HG03066 (cell line): ENCODE measurements around the gene FGD1.
"Not testable (repeated sequence)": the region's sequence is repeated elsewhere in the genome, so short reads cannot be mapped to it uniquely, and the experiment has no call there.

Experiments
- ATAC-seq: cut with Tn5 transposase; IDR thresholded peaks from one replicate; pipeline ENCODE4 v1.9.1; 2021; ENCODE audit warnings: low read depth; ENCODE audit not compliant: unreplicated experiment

FGD1 gene

DNA sequence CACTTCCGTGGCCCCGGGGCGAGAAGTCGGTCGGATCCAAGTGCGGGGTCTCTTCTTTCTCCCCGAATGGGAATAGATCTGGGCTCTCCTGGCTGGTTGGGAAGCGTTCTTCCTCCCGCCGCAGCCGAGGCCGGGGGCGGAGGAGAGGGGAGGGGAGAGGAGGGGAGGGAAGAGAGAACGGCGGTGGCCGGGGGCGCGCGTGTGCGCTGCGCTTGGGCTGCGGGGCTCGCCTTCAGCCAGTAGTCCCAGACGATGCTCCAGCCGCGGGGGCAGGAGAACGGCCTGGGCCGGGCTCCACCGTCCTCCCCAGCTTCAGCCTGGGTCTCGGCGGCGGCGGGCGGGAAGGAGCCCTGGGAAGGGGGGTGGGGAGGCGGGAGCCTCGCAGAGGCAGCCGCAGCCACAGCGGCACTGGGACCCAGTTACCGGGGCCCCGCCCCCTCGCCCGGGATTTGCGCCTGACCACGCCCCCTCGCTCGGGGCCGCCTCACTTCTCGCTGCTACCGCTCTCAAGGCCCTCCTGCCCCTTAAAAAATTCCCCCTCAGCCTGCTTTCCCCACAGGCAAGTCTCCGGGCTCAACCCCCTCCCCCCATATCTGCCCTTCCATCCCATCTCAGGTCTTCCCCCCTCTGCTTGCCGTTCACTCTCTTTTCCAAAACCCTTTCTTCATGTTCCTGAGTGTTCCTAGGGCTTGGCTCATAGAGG is at the start of gene FGD1:
TSS of gene FGD1 (minus strand) at position 421 of the 703 bp plus-strand sequence. CDS start 802 bp downstream, outside the sequence.
- no peak for ATAC-seq

DNA sequence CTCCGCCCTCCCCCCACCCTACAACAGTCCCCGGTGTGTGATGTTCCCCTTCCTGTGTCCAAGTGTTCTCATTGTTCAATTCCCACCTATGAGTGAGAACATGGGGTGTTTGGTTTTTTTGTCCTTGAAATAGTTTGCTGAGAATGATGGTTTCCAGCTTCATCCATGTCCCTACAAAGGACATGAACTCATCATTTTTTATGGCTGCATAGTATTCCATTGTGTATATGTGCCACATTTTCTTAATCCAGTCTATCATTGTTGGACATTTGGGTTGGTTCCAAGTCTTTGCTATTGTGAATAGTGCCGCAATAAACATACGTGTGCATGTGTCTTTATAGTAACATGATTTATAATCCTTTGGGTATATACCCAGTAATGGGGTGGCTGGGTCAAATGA is 46.2 kb upstream of the FGD1 start:
- ATAC-seq, result not testable (repeated sequence)

DNA sequence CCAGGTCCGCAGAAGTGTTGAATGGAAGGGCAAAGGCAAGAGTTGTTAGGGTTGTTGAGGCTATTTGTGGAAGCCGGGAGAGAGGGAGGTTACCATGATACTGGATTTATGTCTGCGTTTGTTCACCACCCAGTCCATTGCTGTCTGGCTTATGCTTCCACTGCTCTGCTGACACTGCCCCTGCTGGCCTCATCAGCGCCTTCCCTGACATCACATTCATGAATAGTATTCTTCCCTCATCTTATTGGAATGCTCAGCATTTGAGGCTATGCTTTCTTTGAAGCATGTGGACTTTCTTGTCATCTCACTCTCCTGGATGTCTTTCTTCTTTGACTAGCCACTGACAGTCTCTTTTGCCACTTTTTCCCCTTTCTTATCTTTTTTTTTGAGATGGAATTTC is 44.3 kb upstream of the FGD1 start:
- ATAC-seq, result no peak

DNA sequence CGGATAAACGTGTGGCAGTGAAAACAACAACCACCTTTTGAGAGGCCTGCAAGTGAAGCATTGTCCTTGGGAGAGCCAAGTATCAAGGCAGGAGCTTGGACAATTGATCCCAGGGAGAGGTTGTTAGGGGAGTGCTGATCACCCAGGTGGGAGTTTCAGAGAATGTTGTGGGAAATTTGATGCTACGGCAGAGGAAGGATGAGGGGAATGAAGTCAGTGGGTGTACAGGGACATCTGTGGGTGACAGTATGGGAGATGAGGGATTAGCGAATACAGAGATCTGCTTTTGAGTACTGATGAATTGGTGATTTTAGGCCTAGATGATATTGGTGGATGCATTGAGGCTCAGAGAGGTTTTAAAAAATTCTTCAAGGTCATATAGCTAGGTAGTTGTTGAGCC is 38.2 kb upstream of the FGD1 start:
- ATAC-seq, result no peak

DNA sequence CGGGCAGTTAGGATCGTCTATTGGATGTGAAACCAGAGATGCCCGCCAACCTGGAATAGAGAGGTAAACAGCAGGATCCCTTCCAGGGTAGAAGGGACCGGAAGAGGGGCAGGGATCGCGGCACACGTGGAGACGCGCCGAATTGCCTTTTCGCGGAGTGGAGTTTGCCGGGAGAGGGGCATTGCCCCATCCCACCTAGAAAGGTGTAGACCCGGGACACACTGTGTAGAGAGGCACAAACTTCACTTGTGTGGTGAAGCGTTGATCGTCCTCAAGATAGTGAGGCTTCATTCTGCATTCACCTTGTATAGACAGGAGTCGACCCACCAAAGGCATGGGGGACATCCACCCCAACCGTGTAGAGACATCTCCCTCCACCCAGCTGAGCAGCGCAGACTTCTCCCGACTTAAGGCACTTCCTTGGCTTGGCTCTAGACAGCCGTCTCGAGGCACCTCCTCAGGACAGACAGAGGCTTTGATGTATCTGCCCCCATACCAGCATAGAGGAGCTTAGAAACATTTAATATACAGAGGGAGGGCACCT is 34.4 kb upstream of the FGD1 start:
- peak; percentile 29 for ATAC-seq

DNA sequence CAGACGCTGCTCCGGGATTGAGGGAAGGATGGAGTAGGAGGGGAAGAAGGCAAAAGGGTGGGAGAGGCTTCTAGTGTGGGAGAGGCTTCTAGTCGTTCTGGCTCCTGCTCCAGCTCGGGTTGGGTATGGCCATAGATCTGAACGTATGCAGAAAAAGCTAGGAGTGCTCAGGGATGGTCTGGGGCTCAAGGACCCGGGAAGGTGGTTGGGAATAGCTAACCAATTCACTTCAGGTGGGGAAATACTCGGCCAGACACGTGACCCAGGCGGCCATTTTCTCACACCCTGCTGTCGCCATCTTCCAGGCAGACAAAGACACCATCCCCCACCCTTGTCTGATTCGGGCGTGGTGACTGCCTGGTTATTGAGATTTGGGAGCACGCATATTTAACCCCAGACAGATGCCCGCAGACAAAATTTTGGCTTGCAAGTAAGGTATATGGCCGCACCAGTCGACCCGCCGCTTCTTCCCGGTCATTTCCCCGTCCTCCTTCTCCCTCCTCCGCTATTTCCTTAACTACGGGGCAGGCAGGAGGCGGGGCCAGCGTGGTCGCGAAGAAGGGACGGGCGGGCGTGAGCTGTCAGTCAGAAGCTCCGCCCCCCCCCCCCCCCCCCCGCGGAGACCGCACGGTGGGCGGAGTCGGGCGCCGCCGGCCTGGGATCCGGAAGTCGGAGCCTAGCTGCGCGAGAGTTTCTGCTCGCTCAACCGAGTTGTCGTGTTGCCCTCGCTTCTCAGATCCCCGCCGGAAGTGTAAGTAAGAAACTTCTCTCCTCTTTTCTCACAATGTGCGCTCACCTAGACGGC is 33.7 kb upstream of the FGD1 start, which contains the start of gene GNL3L:
TSS of gene GNL3L (plus strand) at position 668 of the 805 bp plus-strand sequence. CDS start 2,348 bp downstream, outside the sequence.
- ATAC-seq, result peak; percentile 79

DNA sequence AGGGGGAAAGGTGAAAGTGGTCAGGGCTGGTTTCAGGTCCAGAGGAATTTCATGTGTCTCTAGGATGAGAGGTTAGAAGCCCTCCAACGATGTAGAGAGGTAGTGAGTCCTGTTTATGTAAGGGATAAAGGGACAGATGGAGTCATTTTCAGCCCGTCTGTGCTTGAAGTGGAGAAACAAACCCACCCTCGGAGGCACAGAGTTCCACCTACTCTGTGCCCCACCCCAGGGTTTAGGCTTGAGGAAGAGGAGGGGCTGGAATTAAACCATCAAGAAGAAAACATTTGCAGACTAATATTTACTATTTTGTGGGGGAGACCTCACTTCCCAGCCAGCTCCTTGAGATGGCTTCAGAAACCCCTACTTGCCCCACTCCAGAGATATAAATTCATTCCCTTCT is 33.1 kb upstream of the FGD1 start:
- no peak for ATAC-seq

DNA sequence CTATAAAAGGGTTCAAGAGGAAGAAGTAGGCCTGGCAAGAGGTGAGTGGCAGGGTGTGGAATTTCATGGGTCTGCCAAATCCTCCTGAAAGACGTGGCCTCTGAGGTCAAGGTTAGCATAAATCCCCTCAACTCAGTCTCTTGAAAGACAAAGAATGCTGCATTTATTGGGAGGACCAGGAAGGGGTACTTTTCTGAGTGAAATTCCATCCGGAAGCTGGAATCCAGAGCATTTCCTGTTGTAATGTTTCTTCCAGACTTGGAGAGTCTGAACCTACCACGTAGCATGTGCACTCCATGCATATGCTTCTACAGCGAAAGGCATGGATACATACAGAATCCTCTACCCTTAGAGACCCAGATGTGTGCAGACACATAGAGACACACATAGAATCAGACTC is 13.4 kb upstream of the FGD1 start:
- ATAC-seq, result no peak

DNA sequence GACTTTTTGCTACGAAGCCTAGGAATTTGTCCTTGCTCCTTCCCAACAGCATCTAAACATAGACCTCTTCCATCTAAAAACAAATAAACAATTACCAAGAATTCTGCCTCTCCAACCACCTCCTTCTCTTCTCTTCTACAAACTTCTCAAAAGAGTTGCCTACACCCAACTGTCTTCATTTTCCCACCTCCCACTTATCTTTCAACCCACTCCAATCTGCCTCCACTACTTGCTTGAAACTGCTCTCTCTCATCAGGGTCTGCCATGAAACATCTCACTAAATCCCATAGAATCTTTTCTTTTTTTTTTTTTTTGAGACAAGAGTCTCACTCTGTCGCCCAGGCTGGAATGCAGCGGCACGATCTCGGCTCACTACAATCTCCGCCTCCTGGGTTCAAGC is 902 bp upstream of the FGD1 start:
- ATAC-seq, result no peak

DNA sequence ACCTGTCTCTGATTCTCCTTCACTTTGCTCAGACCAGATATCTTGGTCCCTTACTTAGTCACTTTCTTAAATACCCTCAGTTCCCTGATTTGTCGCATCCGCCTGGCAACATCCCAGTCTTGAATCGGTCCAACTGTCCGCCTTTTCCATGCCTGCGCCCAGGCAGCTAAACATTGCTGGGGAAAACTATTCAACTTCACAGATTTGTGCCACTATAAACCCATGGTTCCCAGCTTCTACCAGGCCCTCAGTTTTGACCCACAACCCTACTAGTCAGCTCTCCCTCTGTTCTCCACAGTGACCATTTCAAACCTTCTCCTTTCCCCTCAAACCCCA is 451 bp upstream of the FGD1 start:
- ATAC-seq, result no peak

DNA sequence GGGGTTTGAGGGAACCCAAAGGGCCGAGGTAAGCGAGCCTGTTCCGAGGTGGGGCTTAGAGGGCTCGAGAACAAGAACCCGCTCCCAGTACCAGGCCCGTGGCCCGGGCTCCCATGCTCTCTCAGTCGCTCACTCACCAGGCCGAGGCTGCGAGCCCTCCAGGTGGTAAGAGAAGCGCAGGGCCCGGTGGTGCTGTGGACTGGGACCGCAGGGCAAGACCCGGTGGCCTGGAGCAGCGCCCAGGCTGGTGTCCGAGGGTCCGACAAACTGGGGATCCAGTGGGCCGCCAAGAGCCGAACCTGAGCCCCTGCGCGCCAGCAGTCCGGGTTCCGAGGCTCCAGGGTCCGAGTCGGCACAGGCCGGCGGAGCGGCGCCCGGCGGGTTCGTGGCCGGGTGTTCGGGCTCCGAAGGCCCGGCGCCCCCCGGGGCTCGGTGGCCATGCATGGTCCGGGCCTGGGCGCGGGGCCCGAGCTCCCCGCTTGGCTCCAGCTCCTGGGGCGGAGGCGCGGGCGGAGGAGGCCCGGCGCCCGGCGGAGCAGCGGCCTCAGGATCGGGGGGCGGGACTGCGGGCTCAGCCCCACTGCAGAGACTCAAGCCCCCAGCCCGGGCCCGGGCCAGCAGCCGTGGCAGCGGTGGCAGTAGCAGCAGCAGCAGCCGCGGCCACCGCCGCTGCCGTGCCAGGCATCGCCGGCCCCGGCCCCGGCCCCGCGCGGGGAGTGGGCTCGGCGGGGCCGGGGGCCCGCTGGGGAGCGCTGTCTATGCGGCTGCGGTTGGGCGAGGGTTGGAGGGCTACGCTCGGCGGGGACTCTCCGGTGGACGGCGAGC is 833 bp downstream of the FGD1 start:
- ATAC-seq, result no peak

DNA sequence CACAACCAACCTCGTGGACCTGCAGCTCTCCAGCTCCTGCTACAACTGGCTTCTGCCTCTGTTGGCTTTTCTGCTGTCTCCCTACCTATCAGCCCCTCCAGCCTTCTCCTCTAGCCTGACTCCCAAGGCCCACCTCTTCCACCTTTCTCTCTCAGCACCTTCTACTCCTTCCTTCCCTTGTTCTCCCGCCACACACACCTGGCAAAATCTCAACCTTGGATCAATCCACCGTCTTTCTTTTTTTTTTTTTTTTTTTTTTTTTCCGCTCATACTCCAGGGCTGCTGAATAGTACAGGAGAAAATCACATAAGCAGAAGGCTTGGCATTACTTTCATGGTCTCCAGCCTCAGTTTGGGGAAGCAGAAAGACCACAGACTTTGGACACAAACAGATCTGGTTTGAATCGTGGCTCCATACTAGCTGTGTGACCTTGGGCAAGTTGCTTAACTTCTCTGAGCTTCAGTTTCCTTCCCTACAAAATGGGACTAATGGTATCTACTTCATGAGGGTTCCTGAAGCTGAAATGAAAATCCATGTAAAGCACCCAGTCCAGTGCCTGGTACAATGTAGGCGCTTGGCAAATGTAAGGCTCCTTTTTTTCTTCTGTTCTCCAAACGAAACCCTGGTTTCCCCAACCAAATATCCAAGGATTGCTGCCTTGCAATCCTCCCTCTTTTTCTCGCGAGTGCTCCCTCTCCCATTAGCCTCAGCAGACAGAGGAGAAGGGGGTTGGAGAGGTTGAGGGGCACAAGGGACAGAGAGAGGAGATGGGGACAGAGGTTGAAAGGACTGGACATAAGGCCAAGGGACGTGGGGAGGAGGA is 1.7 kb downstream of the FGD1 start:
- ATAC-seq, result no peak

DNA sequence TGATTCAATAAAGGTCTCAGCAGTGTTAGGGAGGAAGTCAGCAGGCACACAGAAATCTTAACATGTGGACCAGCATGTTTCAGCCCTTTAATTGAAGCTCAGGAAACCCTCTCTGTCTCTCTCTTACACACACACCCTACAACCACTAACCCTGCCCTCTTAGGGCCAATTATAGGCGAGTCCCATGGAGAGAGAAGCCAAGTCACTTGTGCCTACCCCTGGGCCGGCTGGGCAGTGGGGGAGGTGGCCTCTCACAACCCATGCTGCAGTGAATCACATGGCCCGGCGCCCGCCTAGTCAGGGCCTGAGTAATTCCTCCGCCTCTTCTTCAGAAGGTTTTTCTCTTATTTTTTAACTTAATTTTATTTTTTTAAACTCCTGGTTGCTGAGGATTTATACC is 3.7 kb downstream of the FGD1 start:
- no peak for ATAC-seq

DNA sequence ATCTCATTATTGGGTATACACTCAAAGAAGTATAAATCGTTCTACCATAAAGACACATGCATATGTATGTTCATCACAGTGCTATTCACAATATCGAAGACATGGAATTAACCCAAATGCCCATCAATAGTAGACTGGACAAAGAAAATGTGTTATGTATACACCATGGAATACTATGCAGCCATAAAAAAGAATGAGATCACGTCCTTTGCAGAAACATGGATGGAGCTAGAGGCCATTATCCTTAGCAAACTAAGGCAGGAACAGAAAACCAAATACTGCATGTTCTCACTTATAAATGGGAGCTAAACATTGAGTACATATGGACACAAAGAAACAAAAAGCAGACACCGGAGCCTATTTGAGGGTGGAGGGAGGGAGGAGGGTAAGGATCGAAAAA is 6.2 kb downstream of the FGD1 start:
- ATAC-seq, result not testable (repeated sequence)

DNA sequence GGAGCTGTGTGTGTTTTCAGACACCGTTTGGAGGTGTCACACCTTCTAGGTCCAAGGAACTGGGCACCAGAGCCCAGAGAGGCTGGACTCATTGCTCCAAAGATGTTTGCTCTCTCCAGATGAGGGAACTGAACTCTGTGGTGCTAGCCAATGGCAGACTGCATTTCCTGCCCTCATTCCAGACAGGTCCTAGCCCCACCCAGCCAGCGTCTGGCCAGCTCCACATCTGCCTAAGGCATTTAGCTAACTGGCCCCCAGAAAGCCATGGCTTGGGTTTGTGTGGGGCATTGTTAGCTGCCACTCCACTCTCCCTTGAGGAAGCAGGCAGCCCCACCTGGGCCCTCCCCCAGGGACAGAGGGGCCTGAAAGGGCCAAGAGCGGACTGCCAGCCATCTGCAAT is 11.4 kb downstream of the FGD1 start:
- ATAC-seq, result no peak

DNA sequence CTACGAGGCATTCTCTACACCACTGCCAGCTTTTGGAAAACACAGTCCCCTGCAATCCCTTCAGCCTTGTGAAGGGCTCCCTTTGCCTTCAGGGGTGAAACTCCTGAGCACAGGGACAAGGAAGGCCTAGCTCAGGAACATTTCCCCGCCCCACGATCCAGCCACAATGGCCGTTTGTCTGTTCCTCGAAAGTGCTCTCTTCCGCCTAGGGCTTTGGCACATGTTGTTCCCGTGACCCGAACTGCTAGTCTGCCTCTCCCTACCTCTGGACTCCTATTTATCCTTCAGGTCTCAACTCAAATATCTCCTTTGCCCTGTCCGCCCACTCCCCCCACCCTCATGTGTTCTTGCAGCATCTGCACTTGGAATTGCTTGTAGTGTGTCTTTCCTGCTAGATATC is 12.1 kb downstream of the FGD1 start:
- ATAC-seq, result no peak

DNA sequence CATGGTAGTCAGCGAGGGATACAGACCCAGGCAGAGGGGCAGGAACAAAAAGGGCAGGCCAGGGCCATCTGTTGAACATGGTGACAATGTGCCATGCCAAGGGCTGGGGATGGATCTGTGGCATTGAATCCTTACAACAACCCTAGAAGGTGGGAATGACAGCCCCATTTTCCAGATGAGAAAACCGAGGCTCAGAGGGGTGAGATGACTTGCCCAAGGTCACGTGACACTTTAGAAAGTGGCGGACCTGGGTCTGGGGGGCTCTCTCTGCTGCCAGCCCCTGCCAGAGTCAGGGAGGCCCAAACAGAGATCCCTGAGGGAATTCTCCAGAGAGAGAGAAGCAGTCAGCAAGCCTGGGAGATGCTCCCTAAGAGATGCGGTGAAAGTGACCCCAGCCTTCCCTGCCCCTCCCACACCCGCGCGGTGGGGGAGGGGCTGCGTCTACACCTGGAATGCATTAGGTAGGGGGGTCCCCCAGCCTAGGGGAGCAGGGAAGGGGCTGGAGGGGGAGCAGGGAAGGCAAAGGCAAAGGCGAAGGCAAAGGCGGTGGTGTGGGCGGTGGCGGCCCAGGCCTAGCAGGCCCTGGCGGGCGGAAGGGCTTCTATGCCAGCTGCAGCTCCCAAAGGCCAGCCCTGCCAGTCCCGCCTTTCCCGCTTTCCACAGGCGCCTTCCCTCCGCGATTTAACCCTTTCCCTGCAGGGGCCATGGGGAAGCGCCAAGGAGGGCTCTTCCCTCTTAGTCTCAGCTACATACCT is 13.0 kb downstream of the FGD1 start:
- no peak for ATAC-seq

DNA sequence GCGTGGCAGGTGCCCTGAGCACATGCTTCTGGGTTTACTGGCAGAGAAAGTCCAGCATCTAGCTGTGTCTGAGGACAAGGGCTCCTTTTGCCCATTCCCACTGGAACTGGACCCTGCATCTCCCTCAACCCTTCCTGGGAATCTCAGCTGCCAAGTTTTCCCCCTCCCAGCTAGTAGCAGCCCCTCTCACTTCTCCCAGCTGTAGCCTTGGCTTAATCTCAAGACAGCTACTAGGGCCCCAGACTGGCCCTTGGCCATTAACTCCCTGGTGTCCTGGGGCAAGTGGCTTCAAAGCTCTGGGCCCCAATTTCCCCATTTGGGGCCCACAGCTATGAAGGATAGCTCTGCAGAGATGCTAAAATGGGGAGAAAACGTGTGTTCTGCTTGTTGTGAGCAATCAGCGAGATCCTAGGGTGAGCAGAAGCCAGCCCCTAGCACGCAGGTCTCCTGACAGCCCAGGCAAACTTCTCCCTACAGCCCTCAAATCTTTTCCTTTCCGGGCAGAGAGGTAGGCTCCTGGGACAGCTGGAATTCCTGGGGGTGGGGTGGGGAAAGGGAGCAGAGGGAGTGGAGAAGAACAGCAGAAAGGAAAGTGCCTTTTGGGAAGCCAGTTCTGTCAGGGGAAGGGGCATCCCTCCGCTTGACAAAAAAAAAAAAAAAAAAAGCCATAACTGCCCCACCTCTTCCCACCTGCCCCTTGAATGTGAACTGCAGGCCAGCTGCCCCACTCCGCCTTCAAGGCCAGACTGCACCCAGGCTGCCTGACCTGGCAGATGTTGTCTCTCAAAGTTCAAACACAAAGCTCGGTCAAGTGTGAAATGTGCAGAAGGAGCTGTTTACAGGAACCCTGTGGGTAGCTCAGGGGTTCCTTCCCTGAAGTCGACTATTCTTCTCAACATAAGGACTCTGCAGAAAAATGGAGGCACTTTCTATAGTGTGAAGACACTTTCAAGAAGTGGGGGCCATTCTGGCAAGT is 16.6 kb downstream of the FGD1 start:
- no peak for ATAC-seq
